Measurements from ENCODE around the gene ANGPTL4. TPM values are rescaled to one million over a fixed set of nuclear protein-coding genes. Genes with fewer than 3 reads are reported as not detected.

ANGPTL4 gene
- total and polyA plus RNA-seq, 2 of the 13 experiments (the other 11 are each of a cell fraction or from before 2014, with no cell fraction given): 0.80 to 21.7 TPM

DNA sequence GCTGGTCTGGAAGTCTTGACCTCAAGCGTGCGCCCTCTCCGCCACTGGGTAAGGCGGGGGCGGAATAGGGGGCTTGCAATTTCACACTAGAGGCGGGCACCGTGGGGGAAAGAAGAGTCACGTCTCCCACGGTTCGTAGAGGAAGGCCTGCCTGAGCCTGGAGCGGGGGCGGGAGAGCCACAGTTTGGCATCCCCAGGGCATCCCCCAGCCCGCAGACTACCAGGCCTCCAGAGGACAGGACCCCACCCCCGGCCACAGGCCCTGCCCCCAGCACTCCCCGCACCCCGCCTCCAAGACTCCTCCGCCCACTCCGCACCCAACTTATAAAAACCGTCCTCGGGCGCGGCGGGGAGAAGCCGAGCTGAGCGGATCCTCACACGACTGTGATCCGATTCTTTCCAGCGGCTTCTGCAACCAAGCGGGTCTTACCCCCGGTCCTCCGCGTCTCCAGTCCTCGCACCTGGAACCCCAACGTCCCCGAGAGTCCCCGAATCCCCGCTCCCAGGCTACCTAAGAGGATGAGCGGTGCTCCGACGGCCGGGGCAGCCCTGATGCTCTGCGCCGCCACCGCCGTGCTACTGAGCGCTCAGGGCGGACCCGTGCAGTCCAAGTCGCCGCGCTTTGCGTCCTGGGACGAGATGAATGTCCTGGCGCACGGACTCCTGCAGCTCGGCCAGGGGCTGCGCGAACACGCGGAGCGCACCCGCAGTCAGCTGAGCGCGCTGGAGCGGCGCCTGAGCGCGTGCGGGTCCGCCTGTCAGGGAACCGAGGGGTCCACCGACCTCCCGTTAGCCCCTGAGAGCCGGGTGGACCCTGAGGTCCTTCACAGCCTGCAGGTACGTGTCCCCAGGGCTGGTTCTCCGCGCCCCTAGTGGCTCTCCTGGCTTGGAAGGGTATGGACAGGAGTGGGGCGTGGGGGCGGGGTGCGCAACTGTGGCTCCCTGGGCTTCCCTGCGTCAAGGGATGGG is at the start of gene ANGPTL4 (continued):
- TF ChIP-seq, protein P1, sequence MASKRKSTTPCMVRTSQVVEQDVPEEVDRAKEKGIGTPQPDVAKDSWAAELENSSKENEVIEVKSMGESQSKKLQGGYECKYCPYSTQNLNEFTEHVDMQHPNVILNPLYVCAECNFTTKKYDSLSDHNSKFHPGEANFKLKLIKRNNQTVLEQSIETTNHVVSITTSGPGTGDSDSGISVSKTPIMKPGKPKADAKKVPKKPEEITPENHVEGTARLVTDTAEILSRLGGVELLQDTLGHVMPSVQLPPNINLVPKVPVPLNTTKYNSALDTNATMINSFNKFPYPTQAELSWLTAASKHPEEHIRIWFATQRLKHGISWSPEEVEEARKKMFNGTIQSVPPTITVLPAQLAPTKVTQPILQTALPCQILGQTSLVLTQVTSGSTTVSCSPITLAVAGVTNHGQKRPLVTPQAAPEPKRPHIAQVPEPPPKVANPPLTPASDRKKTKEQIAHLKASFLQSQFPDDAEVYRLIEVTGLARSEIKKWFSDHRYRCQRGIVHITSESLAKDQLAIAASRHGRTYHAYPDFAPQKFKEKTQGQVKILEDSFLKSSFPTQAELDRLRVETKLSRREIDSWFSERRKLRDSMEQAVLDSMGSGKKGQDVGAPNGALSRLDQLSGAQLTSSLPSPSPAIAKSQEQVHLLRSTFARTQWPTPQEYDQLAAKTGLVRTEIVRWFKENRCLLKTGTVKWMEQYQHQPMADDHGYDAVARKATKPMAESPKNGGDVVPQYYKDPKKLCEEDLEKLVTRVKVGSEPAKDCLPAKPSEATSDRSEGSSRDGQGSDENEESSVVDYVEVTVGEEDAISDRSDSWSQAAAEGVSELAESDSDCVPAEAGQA (IDR thresholded peaks at IDR 0.05; ENCODE audit: low read depth): 0 out of 2 replicates have a peak, but pooled peaks have one; percentile 27
- TF ChIP-seq, protein P1 (CRISPR knock-in tag; IDR thresholded peaks at IDR 0.05; ENCODE audit: borderline replicate concordance): no peak
- TF ChIP-seq, protein P2, sequence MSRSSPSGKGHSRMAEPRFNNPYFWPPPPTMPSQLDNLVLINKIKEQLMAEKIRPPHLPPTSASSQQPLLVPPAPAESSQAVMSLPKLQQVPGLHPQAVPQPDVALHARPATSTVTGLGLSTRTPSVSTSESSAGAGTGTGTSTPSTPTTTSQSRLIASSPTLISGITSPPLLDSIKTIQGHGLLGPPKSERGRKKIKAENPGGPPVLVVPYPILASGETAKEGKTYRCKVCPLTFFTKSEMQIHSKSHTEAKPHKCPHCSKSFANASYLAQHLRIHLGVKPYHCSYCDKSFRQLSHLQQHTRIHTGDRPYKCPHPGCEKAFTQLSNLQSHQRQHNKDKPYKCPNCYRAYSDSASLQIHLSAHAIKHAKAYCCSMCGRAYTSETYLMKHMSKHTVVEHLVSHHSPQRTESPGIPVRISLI (CRISPR knock-in tag; IDR thresholded peaks at IDR 0.05; ENCODE audit: borderline replicate concordance): peak; percentile 24; the same call in 1 of the 2 replicates
- TF ChIP-seq, protein P3, sequence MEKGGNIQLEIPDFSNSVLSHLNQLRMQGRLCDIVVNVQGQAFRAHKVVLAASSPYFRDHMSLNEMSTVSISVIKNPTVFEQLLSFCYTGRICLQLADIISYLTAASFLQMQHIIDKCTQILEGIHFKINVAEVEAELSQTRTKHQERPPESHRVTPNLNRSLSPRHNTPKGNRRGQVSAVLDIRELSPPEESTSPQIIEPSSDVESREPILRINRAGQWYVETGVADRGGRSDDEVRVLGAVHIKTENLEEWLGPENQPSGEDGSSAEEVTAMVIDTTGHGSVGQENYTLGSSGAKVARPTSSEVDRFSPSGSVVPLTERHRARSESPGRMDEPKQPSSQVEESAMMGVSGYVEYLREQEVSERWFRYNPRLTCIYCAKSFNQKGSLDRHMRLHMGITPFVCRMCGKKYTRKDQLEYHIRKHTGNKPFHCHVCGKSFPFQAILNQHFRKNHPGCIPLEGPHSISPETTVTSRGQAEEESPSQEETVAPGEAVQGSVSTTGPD (CRISPR knock-in tag; IDR thresholded peaks at IDR 0.05): no peak
- TF ChIP-seq ZNF383 (CRISPR knock-in tag; IDR thresholded peaks at IDR 0.05; ENCODE audit: borderline replicate concordance) (no peak), ZNF205 (CRISPR knock-in tag; IDR thresholded peaks at IDR 0.05) (peak; percentile 91), SMAD1 (CRISPR knock-in tag; IDR thresholded peaks at IDR 0.05; ENCODE audit: borderline replicate concordance, low read depth) (no peak), MIER3 (CRISPR knock-in tag; IDR thresholded peaks at IDR 0.05; ENCODE audit: borderline replicate concordance) (peak; percentile 56; the same call in 1 of the 2 replicates), MBNL3 (CRISPR knock-in tag; conservative IDR thresholded peaks at IDR 0.05) (no peak), HOXA7 (CRISPR knock-in tag; IDR thresholded peaks at IDR 0.05) (no peak), HOXA9 (CRISPR knock-in tag; IDR thresholded peaks at IDR 0.05; ENCODE audit: borderline replicate concordance) (no peak), ZNF251 (CRISPR knock-in tag; IDR thresholded peaks at IDR 0.05) (no peak), GATAD1 (CRISPR knock-in tag; IDR thresholded peaks at IDR 0.05) (no peak), HOXA5 (CRISPR knock-in tag; IDR thresholded peaks at IDR 0.05) (no peak; the same call in 1 of the 2 replicates), REL (CRISPR knock-in tag; conservative IDR thresholded peaks at IDR 0.05) (no peak), ZNF790 (CRISPR knock-in tag; IDR thresholded peaks at IDR 0.05; ENCODE audit: borderline replicate concordance) (peak; percentile 52; the same call in 1 of the 2 replicates), ZNF674 (CRISPR knock-in tag; IDR thresholded peaks at IDR 0.05; ENCODE audit: low read depth) (no peak)
- TF ChIP-seq, protein P4, sequence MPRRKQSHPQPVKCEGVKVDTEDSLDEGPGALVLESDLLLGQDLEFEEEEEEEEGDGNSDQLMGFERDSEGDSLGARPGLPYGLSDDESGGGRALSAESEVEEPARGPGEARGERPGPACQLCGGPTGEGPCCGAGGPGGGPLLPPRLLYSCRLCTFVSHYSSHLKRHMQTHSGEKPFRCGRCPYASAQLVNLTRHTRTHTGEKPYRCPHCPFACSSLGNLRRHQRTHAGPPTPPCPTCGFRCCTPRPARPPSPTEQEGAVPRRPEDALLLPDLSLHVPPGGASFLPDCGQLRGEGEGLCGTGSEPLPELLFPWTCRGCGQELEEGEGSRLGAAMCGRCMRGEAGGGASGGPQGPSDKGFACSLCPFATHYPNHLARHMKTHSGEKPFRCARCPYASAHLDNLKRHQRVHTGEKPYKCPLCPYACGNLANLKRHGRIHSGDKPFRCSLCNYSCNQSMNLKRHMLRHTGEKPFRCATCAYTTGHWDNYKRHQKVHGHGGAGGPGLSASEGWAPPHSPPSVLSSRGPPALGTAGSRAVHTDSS (CRISPR knock-in tag; conservative IDR thresholded peaks at IDR 0.05): no peak
